SHP77 treated with DMSO at 0.1 percent for 48 hours (cell line): Measurements from ENCODE around the gene MYL10.
A peak's percentile ranks its signal among the peaks of the same experiment; 100 is the strongest.

ENCODE experiments used
- DNase-seq: peaks from one replicate; lab custom pipeline; 2025; lab: John Stamatoyannopoulos, UW

The MYL10 gene

DNA sequence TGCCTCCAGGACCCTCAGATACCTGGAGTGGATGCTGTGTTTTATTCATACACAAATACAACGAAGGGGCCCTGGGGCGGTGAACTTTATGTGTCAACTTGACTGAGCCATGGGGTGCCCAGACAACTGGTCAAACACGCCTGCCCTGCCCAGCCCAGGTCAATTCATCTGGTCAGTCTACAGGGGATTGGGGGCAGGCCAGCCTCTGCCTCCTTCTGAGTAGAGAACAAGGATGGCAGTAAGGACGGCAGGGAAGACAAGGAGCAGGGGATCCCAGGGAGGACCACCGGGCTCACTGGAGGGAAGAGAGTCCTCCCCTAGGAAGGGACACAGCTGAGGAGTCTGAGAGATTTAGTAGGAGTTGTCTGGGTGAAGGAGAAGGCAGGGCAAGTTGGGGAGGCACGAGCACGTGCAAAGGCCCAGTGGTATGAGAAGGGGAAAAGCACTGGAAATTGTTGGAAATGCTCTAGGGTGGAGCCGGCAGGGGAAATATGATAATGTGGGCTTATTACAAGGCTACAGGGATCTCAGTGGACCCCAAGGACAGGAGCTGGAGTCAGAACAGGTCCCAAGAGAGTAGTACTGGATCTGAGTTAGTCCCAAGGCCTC is 63.4 kb downstream of the MYL10 start:
- no peak for DNase-seq

DNA sequence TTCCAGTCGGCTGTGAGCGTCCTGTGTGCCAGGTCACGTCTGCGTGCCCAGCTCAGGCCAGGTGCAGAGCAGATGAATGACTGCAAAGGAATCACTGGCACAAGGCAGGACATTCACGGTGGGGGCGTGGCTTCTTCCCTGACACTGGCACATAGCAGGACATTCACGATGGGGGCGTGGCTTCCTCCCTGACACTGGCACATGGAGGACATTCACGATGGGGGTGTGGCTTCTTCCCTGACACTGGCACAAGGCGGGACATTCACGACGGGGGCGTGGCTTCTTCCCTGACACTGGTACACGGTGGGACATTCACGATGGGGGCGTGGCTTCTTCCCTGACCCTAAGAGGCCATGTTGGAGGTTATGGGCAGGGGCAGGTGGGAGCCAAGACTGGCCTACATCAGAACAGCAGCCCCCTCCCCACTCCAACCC is 64.3 kb downstream of the MYL10 start:
- DNase-seq, result peak; percentile 20

DNA sequence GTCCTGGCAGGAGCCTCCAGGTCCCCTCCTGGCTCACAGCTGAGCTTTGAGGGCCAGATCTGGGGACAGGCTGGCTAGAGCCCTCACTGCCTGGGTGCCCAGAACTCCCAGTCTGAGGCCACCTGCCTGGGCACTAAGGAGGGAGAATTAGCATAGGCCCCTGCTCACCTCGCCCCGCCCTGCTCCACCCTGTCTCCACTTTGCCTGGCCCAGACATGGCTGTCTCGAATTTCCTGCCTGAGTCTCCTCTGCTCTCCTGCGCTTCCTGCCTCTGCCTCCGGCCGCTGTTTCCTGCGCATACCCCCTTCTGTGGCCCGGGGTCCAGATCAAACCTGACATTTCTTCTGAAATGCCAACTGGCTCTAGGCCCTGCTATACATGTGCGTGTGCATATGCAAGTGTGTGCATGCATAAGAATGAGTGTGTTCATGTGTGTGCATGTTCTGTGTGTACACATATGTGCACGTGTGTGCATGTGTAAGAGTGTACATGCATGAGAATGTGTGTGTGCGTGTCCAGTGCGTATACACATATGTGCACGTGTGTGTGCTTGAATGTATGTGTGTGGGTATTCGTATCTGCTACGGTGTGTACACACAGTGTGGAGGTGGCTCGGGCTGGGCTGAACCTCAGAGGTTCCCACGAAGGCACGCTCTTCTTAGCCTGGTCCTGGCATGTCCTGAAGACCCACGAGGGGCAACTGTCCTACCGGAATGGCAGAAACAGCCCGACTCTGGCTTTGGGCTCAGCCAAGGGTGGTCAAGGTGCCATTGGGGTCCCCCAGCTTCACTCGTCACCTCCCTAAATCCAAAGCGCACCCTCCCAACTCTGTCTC is 64.9 kb downstream of the MYL10 start:
- no peak for DNase-seq
